B cell (primary cell): ENCODE data around the gene RNF130. TPM values are rescaled to one million over a fixed set of nuclear protein-coding genes. Genes with fewer than 3 reads are reported as not detected.

Experiments used
- ATAC-seq: fragments of 200-7000 bp; cut with Tn5 transposase; one replicate; pipeline ENCODE4 v1.10.0; 2021; ENCODE audit warnings: low read depth, mild to moderate bottlenecking, moderate number of reproducible peaks, moderate library complexity
- CTCF ChIA-PET: fragments of 350-600 bp; sonication (Branson Sonifier 250); formaldehyde crosslinking; loops from one replicate; lab custom pipeline; 2021; ENCODE audit warnings: antibody characterized with exemption, inconsistent platforms; lab: Charles Lee
- POLR2A ChIA-PET: fragments of 350-600 bp; sonication (Branson Sonifier 250); formaldehyde crosslinking; loops from one replicate; lab custom pipeline; 2021; ENCODE audit warnings: antibody characterized with exemption; lab: Charles Lee
- DNase-seq: peaks from one replicate; pipeline ENCODE4 v3.0.0; 2013
- H2AFZ ChIP-seq: 2 replicates; pipeline ENCODE4 v1.6.1; 2012; ENCODE audit warnings: mild to moderate bottlenecking, low read depth, low read length; ENCODE audit not compliant: insufficient read depth, poor library complexity, severe bottlenecking
- H3K27ac ChIP-seq, 2 donors: 1 replicate in 1 of 2; 2 replicates in 1 of 2; pipeline ENCODE4 v1.5.1; 2012 to 2013; ENCODE audit warnings: low read length in 2 of 2, mild to moderate bottlenecking in 2 of 2, moderate library complexity in 1 of 2
- H3K27me3 ChIP-seq, 4 experiments: fragments of 200-600 bp in 1 of 4; sonication (generic) in 1 of 4; replicated peaks in 1 of 4; 1 replicate in 2 of 4; 2 replicates in 2 of 4; pipeline versions ENCODE4 v1.6.1 to v1.7.0; 2013 to 2016; ENCODE audit warnings: low read length in 3 of 4, mild to moderate bottlenecking in 2 of 4, mixed read lengths in 1 of 4, moderate library complexity in 1 of 4; ENCODE audit not compliant: insufficient read depth in 4 of 4, control insufficient read depth in 3 of 4; ENCODE audit errors: control extremely low read depth in 1 of 4
- H3K36me3 ChIP-seq, 2 experiments: replicated peaks in 1 of 2; 1 replicate in 1 of 2; 2 replicates in 1 of 2; pipeline versions ENCODE4 v1.6.1 to v1.7.1; 2013; ENCODE audit warnings: low read length in 1 of 2; ENCODE audit not compliant: insufficient read depth in 2 of 2, control insufficient read depth in 1 of 2; ENCODE audit errors: control extremely low read depth in 1 of 2, extremely low read depth in 1 of 2
- H3K4me1 ChIP-seq, 2 donors: fragments of 200-600 bp in 1 of 2; sonication (generic) in 1 of 2; 1 replicate in 1 of 2; 2 replicates in 1 of 2; pipeline versions ENCODE4 v1.5.1 to v1.6.1; 2013 to 2017; ENCODE audit warnings: low read length in 2 of 2; ENCODE audit not compliant: control insufficient read depth in 2 of 2, insufficient read depth in 2 of 2
- H3K4me2 ChIP-seq: replicated peaks from 2 replicates; pipeline ENCODE3; 2012; ENCODE audit warnings: mild to moderate bottlenecking, low read depth, low read length; ENCODE audit not compliant: poor library complexity, severe bottlenecking
- H3K4me3 ChIP-seq, 5 experiments: fragments of 200-600 bp in 1 of 5; sonication (generic) in 1 of 5; 1 replicate in 3 of 5; 2 replicates in 2 of 5; pipeline versions ENCODE4 v1.5.1 to v1.7.0; 2011 to 2016; ENCODE audit warnings: low read length in 4 of 5, mild to moderate bottlenecking in 4 of 5, low read depth in 2 of 5, control low read depth in 1 of 5, moderate library complexity in 1 of 5; ENCODE audit not compliant: insufficient read depth in 1 of 5; ENCODE audit errors: control extremely low read depth in 1 of 5, extremely low read depth in 1 of 5
- H3K79me2 ChIP-seq: fragments of 200-600 bp; sonication (generic); one replicate; pipeline ENCODE4 v1.6.0; 2016; ENCODE audit warnings: low read length; ENCODE audit not compliant: control insufficient read depth, insufficient read depth
- H3K9ac ChIP-seq: fragments of 200-600 bp; sonication (generic); 2 replicates; pipeline ENCODE4 v1.6.1; 2017; ENCODE audit warnings: mild to moderate bottlenecking, low read length, moderate library complexity
- H3K9me3 ChIP-seq, 3 donors: one replicate each; pipeline versions ENCODE4 v1.6.1 to v1.7.1; 2013; ENCODE audit warnings: low read length in 2 of 3; ENCODE audit not compliant: control insufficient read depth in 2 of 3, insufficient read depth in 1 of 3; ENCODE audit errors: control extremely low read depth in 1 of 3
- H4K20me1 ChIP-seq: 2 replicates; pipeline ENCODE4 v1.6.0; 2012; ENCODE audit warnings: mild to moderate bottlenecking, low read length; ENCODE audit not compliant: insufficient read depth, control insufficient read depth, poor library complexity, severe bottlenecking
- H3K27ac Mint-ChIP-seq: one replicate; pipeline ENCODE4 v1.8.0; 2021; ENCODE audit warnings: mixed read lengths
- H3K27me3 Mint-ChIP-seq: one replicate; pipeline ENCODE4 v1.8.0; 2021; ENCODE audit warnings: mixed read lengths
- H3K4me1 Mint-ChIP-seq: one replicate; pipeline ENCODE4 v1.8.0; 2021; ENCODE audit warnings: mixed read lengths
- H3K4me3 Mint-ChIP-seq: one replicate; pipeline ENCODE4 v1.8.0; 2021; ENCODE audit warnings: mixed read lengths
- H3K9me3 Mint-ChIP-seq: one replicate; pipeline ENCODE4 v1.8.0; 2022; ENCODE audit warnings: mixed read lengths; ENCODE audit not compliant: insufficient read depth
- EZH2 ChIP-seq: IDR thresholded peaks from 2 replicates; pipeline ENCODE4 v1.6.1; 2012; ENCODE audit warnings: borderline replicate concordance, low read depth, mild to moderate bottlenecking, moderate library complexity, low read length; ENCODE audit not compliant: insufficient read depth, poor library complexity, severe bottlenecking
- WGBS: methylation state at CpG from one replicate; pipeline ENCODE4 v1.1.5; 2013; ENCODE audit warnings: missing lambda C conversion rate; ENCODE audit not compliant: insufficient coverage; 5-methylcytosine and 5-hydroxymethylcytosine counted together
- intact Hi-C: fragments of 100-400 bp; cut with micrococcal nuclease; formaldehyde crosslinking; loops from one replicate; pipeline ENCODE4 v1.10.0; 2022
- polyA plus RNA-seq: library from polyadenylated mRNA; depleted of rRNA; stranded (reverse); fragments of >200 nt; gene quantifications from 2 replicates; pipeline ENCODE4 v1.2.3, GENCODE V29; 2012
- total RNA-seq, 2 donors: library from RNA; stranded (reverse); fragments of 120-200 nt in 1 of 2; gene quantifications; 1 replicate in 1 of 2; 2 replicates in 1 of 2; pipeline versions ENCODE4 v1.2.3 to v1.2.4, GENCODE V29; 2013 to 2022
- TF ChIP-seq, protein P1 (sequence below): fragments of 200-600 bp; IDR thresholded peaks from one replicate; pipeline ENCODE4 v1.8.0; 2022; ENCODE audit warnings: antibody characterized with exemption, mild to moderate bottlenecking

The RNF130 gene
- total and polyA plus RNA-seq, 2 donors (not counting 1 experiment from before 2014, with no cell fraction given), result 18.1 to 25.8 TPM

GRCh38 chr5:180040287-180041214 is 31.0 kb downstream of the RNF130 start:
- H4K20me1 ChIP-seq, result no peaks in the 10 kb centered on the region
- intact Hi-C loops, result no loop called here
- no peak overlapping the region for H3K4me3 ChIP-seq
- no peaks in the 10 kb centered on the region for H3K36me3 ChIP-seq
- no peaks in the 10 kb centered on the region for H3K4me1 ChIP-seq
- H3K27ac Mint-ChIP-seq, result no peak overlapping the region
- peaks cover 4% of the 10 kb centered on the region for H3K79me2 ChIP-seq
- TF ChIP-seq, protein P1, sequence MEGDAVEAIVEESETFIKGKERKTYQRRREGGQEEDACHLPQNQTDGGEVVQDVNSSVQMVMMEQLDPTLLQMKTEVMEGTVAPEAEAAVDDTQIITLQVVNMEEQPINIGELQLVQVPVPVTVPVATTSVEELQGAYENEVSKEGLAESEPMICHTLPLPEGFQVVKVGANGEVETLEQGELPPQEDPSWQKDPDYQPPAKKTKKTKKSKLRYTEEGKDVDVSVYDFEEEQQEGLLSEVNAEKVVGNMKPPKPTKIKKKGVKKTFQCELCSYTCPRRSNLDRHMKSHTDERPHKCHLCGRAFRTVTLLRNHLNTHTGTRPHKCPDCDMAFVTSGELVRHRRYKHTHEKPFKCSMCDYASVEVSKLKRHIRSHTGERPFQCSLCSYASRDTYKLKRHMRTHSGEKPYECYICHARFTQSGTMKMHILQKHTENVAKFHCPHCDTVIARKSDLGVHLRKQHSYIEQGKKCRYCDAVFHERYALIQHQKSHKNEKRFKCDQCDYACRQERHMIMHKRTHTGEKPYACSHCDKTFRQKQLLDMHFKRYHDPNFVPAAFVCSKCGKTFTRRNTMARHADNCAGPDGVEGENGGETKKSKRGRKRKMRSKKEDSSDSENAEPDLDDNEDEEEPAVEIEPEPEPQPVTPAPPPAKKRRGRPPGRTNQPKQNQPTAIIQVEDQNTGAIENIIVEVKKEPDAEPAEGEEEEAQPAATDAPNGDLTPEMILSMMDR, result no peak
- TF ChIP-seq EZH2, result no peak
- ChIA-PET CTCF (no interaction called here), POLR2A (no interaction called here)
- peaks cover 4% of the 10 kb centered on the region for H3K9me3 Mint-ChIP-seq
- no peak overlapping the region for H2AFZ ChIP-seq
- H3K4me3 Mint-ChIP-seq, result no peak overlapping the region
- no peak overlapping the region for H3K27ac ChIP-seq
- H3K4me2 ChIP-seq, result no peak overlapping the region
- H3K9ac ChIP-seq, result no peak overlapping the region
- H3K27me3 ChIP-seq, result no peaks in the 10 kb centered on the region
- DNase-seq (no peak), ATAC-seq (no peak)
- H3K4me1 Mint-ChIP-seq, result no peaks in the 10 kb centered on the region
- 94% methylated on average over 5 of the region's 11 CpGs for WGBS
- H3K27me3 Mint-ChIP-seq, result no peaks in the 10 kb centered on the region
- peaks cover 0 to 7% (median 7%) of the 10 kb centered on the region in 3 donors for H3K9me3 ChIP-seq
